Hepatocyte (in vitro differentiated cells): ENCODE data around the gene ASB2. TPM values are rescaled to one million over a fixed set of nuclear protein-coding genes. Genes with fewer than 3 reads are reported as not detected.

Experiments used
- DNase-seq: peaks from one replicate; pipeline ENCODE4 v3.0.0-alpha.2; 2016; ENCODE audit warnings: low spot score
- H2AFZ ChIP-seq: fragments of 200-600 bp; sonication (generic); 2 replicates; pipeline ENCODE4 v1.6.0; 2016; ENCODE audit warnings: antibody characterized with exemption, mild to moderate bottlenecking
- H3K27ac ChIP-seq: fragments of 200-600 bp; sonication (generic); 2 replicates; pipeline ENCODE4 v1.5.1; 2016; ENCODE audit warnings: mild to moderate bottlenecking
- H3K27me3 ChIP-seq: fragments of 200-600 bp; sonication (generic); 2 replicates; pipeline ENCODE4 v1.6.1; 2016
- H3K36me3 ChIP-seq: fragments of 200-600 bp; sonication (generic); replicated peaks from 2 replicates; pipeline ENCODE4 v1.5.1; 2016; ENCODE audit warnings: low read depth; ENCODE audit not compliant: insufficient read depth
- H3K4me1 ChIP-seq: fragments of 200-600 bp; sonication (generic); 2 replicates; pipeline ENCODE4 v1.5.1; 2016; ENCODE audit warnings: mild to moderate bottlenecking, moderate library complexity; ENCODE audit not compliant: insufficient read depth
- H3K4me2 ChIP-seq: fragments of 200-600 bp; sonication (generic); 2 replicates; pipeline ENCODE4 v1.6.0; 2016
- H3K4me3 ChIP-seq: fragments of 200-600 bp; sonication (generic); 2 replicates; pipeline ENCODE4 v1.5.1; 2016; ENCODE audit warnings: mild to moderate bottlenecking
- H3K79me2 ChIP-seq: fragments of 200-600 bp; sonication (generic); 2 replicates; pipeline ENCODE4 v1.6.0; 2017; ENCODE audit warnings: mild to moderate bottlenecking
- H3K9me2 ChIP-seq: fragments of 200-600 bp; sonication (generic); replicated peaks from 2 replicates; pipeline ENCODE4 v1.6.0; 2017; ENCODE audit warnings: mild to moderate bottlenecking; ENCODE audit not compliant: insufficient read depth
- H3K9me3 ChIP-seq: fragments of 200-600 bp; sonication (generic); 2 replicates; pipeline ENCODE4 v1.5.1; 2016; ENCODE audit warnings: low read depth, mild to moderate bottlenecking
- H4K20me1 ChIP-seq: fragments of 200-600 bp; sonication (generic); 2 replicates; pipeline ENCODE4 v1.6.0; 2016; ENCODE audit warnings: mild to moderate bottlenecking; ENCODE audit not compliant: insufficient read depth, poor library complexity, severe bottlenecking
- CTCF ChIP-seq: fragments of 200-600 bp; sonication (generic); IDR thresholded peaks from 2 replicates; pipeline ENCODE4 v1.5.1; 2016; ENCODE audit warnings: antibody characterized with exemption, mild to moderate bottlenecking; ENCODE audit not compliant: poor library complexity
- EZH2 ChIP-seq: fragments of 200-600 bp; sonication (generic); IDR thresholded peaks from 2 replicates; pipeline ENCODE4 v1.6.1; 2016; ENCODE audit warnings: antibody characterized with exemption, mild to moderate bottlenecking, borderline replicate concordance
- EZH2phosphoT487 ChIP-seq: fragments of 200-600 bp; sonication (generic); IDR thresholded peaks from one replicate; pipeline ENCODE4 v1.6.1; 2018; ENCODE audit warnings: antibody characterized with exemption, mild to moderate bottlenecking, low read depth, moderate library complexity; ENCODE audit not compliant: unreplicated experiment, severe bottlenecking
- WGBS: methylation state at CpG from one replicate; pipeline ENCODE4 v1.1.6; 2016; ENCODE audit warnings: low lambda C conversion rate; ENCODE audit errors: missing lambda C conversion rate; 5-methylcytosine and 5-hydroxymethylcytosine counted together
- polyA plus RNA-seq: library from polyadenylated mRNA; unstranded; fragments of >200 nt; fragmentation: Nextera tagmentation; extraction: Ambion mirVana; gene quantifications from 2 replicates; pipeline ENCODE4 v1.2.1, GENCODE V29; 2016
- total RNA-seq: library from RNA; depleted of rRNA; stranded (reverse); fragments of >200 nt; gene quantifications from 2 replicates; pipeline ENCODE4 v1.2.3, GENCODE V29; 2014

ASB2 gene
- total and polyA plus RNA-seq, 2 experiments from 2014 or later: 0.27 to 0.53 TPM

DNA sequence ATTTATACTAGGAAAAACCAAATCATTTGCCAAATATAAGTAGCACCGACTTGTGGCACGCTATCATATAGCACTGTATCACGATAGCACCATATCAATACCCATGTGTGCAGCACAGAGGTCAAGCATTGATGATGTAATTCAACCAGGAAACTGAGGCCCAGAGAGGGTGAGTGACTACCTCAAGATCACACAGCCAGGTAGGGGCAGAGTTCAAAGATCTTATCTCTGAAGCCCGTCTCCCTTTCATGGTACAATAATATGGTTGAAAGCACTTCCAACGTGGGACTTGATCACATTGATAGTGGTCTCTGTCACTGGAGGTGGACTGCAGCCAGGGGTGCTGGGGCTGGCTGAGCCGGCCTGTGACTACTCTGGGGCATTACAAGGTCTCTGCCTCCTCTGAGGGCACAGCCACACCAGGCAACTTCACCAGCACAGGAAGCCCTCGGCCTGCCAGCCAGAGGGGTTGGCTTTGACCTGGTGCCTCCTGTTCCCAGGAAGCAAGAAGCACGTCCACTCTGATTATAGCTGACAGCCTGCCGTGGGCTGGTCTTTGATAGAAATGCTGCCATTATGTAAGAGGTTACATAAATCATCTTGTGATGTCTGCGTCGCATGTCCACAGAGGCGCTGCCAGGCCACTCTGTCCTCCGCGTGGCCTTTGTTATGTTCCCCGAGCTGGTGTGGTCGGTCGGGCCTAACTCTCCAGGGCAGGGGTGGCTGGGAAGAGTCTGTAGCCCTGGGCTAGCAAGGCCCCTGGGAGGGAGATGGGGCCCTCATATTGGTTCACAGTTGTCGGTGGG lies 55.2 kb downstream of the ASB2 start:
- TF ChIP-seq EZH2phosphoT487 (no peak), EZH2 (no peak), CTCF (no peak)
- WGBS: 86% methylated on average over 18 of the region's 18 CpGs

DNA sequence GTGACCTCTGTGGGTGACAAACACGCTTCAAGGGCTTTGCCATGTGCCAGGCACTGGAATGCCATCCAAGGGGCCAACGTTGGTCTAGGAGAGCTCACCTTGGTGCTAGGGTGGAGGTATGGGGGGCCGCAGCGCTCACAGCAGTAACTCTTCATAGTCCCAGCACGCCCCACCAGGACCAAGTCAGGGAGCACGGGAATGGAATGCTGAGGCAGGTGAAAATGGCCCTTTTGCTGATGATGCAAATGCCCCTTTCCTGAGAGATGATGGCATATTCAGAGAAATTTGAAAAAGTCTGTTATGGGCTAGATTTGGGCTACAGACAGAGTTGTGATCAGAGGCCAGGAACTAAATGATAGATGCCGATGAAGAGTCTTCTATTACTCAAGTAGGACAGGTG lies 59.2 kb downstream of the ASB2 start:
- Histone ChIP-seq H3K9me2 (no peaks in the 10 kb centered on the region), H3K4me1 (no peaks in the 10 kb centered on the region), H3K27me3 (no peaks in the 10 kb centered on the region), H3K4me2 (no peak overlapping the region), H3K27ac (no peak overlapping the region), H3K36me3 (no peaks in the 10 kb centered on the region), H3K9me3 (no peaks in the 10 kb centered on the region), H3K4me3 (no peak overlapping the region), H4K20me1 (no peaks in the 10 kb centered on the region), H3K79me2 (no peaks in the 10 kb centered on the region), H2AFZ (no peak overlapping the region)
- TF ChIP-seq EZH2 (no peak), CTCF (no peak), EZH2phosphoT487 (no peak)
- WGBS: 91% methylated on average over 7 of the region's 7 CpGs
- no peak for DNase-seq

More for the DNA sequence above, 55.2 kb downstream of the ASB2 start:
- H3K9me2 ChIP-seq: no peaks in the 10 kb centered on the region
- no peaks in the 10 kb centered on the region for H3K4me1 ChIP-seq
- no peak overlapping the region for H3K27ac ChIP-seq
- H4K20me1 ChIP-seq: no peaks in the 10 kb centered on the region
- DNase-seq: no peak
- H3K27me3 ChIP-seq: no peaks in the 10 kb centered on the region
- H3K36me3 ChIP-seq: no peaks in the 10 kb centered on the region
- no peaks in the 10 kb centered on the region for H3K9me3 ChIP-seq
- no peaks in the 10 kb centered on the region for H3K79me2 ChIP-seq
- H3K4me3 ChIP-seq: no peak overlapping the region
- H3K4me2 ChIP-seq: no peak overlapping the region
- no peak overlapping the region for H2AFZ ChIP-seq

DNA sequence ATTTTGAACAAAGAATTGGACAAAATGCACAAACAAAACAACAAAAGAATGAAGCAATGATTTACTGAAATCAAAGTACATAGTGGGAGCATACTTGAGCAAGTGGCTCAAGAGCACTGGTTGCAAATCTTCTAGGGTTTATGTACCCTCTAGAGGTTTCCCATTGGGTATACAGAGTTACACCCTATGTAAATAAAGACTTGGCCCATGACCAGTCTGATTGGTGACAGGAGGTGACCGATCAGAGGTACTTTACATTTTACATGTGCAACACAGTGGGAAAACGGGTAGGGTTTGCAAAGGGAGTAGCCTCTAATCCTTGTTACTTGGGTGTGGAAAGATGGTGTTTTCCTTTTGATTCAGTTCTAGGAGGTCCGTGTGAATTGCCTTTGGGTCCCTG lies 59.9 kb downstream of the ASB2 start:
- Histone ChIP-seq H3K4me2 (no peak overlapping the region), H4K20me1 (no peaks in the 10 kb centered on the region), H3K4me1 (no peaks in the 10 kb centered on the region), H3K9me2 (no peaks in the 10 kb centered on the region), H3K79me2 (no peaks in the 10 kb centered on the region), H3K27ac (no peak overlapping the region), H3K27me3 (no peaks in the 10 kb centered on the region), H2AFZ (no peak overlapping the region), H3K36me3 (no peaks in the 10 kb centered on the region), H3K4me3 (no peak overlapping the region), H3K9me3 (no peaks in the 10 kb centered on the region)
- TF ChIP-seq EZH2 (no peak), CTCF (no peak), EZH2phosphoT487 (no peak)
- DNase-seq: no peak
- 58% methylated on average over 3 of the region's 3 CpGs for WGBS
